Stimulated activated CD4-positive, alpha-beta T cell treated with anti-CD3 and anti-CD28 coated beads, Interleukin-2, amount 100 ng/mL, for 48 hours (primary cell): Measurements from ENCODE around the gene XPR1.

Experiments
- DNase-seq, 2 donors: peaks; one replicate each; pipeline ENCODE4 v3.0.0-alpha.2; 2020

The XPR1 gene

DNA sequence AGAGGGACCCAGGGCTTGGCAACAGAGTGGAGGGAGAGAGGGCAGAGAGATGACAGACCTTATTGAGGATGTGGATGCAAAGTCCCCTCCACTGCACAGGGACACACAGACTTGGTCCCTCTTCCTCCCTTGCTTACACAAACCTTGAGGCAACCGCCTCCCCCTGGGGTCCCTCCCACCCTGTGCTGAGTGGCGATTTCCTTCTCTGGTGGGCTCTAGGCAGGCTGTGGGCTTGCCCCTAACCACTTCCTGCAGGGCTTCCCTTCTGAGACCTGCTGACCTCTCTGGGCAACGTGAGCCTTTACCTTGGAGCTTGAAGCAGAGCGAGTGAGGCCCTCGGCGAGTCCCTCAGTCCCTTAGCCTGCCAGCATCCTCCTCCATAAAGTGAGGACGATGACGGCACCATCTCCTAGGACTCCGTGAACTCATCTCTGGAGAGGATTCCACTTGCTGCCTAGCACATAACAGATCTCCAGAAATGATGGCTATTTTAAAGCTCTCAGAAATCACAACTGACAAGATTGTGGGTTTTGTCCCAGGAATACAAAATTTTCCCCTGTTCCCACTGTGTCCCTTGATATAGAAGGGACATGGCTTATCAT, 305.9 kb downstream of the XPR1 start:
- DNase-seq: no peak

DNA sequence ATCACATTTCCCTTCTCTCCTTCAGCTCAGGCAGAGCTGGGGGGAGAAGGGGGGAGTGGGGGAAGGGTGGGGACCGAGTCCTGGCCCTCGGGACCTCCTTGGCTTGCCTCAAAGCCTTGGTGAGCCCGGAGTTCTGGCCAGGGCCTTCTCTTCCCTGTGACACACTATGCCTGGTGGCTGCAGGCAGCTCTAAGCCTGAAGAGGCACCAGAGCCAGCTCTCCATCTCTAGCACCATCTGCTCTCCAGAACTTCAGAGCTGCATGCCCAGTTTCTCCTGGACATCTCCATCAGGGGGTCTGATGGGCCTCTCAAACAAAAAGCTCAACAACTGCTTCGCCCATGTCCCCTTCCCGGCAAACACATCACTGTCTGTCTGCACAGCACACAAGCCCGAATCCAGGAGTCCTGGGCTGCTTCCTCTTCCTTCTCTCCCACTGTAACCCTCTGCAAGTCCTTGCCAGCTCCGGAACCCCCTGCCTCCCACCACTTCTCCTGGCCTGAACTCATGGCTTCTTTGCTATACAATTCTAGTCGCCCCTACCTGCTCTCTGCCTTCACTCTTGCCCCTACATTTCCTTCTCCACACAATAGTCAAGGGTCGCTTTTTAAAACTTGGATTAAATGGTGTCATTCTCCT, 307.4 kb downstream of the XPR1 start:
- DNase-seq: no peak

DNA sequence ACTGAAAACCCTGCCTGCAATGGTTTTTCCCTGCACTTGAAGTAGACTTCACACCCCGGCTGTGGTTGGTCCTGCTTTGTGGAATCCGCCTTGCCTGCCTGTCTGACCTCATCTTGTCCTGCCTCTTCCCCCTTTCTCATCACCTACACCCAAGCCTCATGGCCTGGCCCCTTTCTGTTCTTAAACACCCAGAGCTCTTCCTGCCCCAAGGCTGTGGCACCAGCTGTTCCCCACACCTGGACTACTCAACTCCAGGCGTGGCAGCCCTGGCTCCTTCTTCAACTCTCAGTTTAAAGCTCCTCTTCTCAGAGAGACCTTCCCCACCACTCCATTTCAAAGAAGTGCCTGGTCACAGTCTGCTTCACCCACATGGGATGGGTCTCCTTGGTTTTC, 307.9 kb downstream of the XPR1 start:
- no peak for DNase-seq
